ENCODE measurements around the gene CHMP5. TPM values are rescaled to one million over a fixed set of nuclear protein-coding genes. Genes with fewer than 3 reads are reported as not detected.

Gene CHMP5
- total and polyA plus RNA-seq, 8 donors, result 9.8 to 164 (median 64.3) TPM

- Histone ChIP-seq H3K36me3 (no peaks in the 10 kb centered on the region), H3K9me3 (no peaks in the 10 kb centered on the region), H3K4me1 (peaks cover 5 to 24% (median 8%) of the 10 kb centered on the region in 4 donors), H3K27ac (no peak overlapping the region), H3K4me3 (no peak overlapping the region), H3K27me3 (no peaks in the 10 kb centered on the region)
- intact Hi-C loops (cut with DNase I; ENCODE audit: low total_unique reads), result no loop called here
- no peak for DNase-seq
- TF ChIP-seq POLR2AphosphoS5 (IDR thresholded peaks at IDR 0.05), result no peak
- TF ChIP-seq EP300 (IDR thresholded peaks at IDR 0.05), result no peak
- no peak for TF ChIP-seq CTCF (IDR thresholded peaks at IDR 0.05)
- 64 to 71% (median 67%) methylated on average over 3 of the region's 3 CpGs for WGBS, 5 donors
Observed at GRCh38 chr9:33222031-33222430, 42.8 kb upstream of the CHMP5 start.

GRCh38 chr9:33223696-33224095 is 41.2 kb upstream of the CHMP5 start:
- peaks cover 5 to 26% (median 9%) of the 10 kb centered on the region in 4 donors for H3K4me1 ChIP-seq
- no peaks in the 10 kb centered on the region for H3K9me3 ChIP-seq
- WGBS, 5 donors, result 57 to 88% (median 64%) methylated on average over 1 of the region's 1 CpG
- H3K27ac ChIP-seq, result no peak overlapping the region
- intact Hi-C loops (cut with DNase I; ENCODE audit: low total_unique reads), result no loop called here
- DNase-seq, result no peak
- no peak for TF ChIP-seq CTCF (IDR thresholded peaks at IDR 0.05)
- no peak for TF ChIP-seq EP300 (IDR thresholded peaks at IDR 0.05)
- TF ChIP-seq POLR2A (IDR thresholded peaks at IDR 0.05), result no peak
- TF ChIP-seq POLR2AphosphoS5 (IDR thresholded peaks at IDR 0.05), result no peak
- H3K36me3 ChIP-seq, result no peaks in the 10 kb centered on the region
- no peaks in the 10 kb centered on the region for H3K27me3 ChIP-seq
- H3K4me3 ChIP-seq, result no peak overlapping the region

GRCh38 chr9:33225319-33226147 is 39.3 kb upstream of the CHMP5 start:
- intact Hi-C loops (cut with DNase I; ENCODE audit: low total_unique reads), result loop anchor here (5.0 kb wide), 1 partner anchor 143 kb away; no protein-coding TSS in a partner anchor
- 20 to 28% (median 25%) methylated on average over 6 of the region's 6 CpGs for WGBS, 5 donors
- Histone ChIP-seq H3K9me3 (no peaks in the 10 kb centered on the region), H3K36me3 (no peaks in the 10 kb centered on the region), H3K27ac (no peak overlapping the region), H3K4me1 (peaks cover 5 to 31% (median 12%) of the 10 kb centered on the region in 4 donors), H3K27me3 (no peaks in the 10 kb centered on the region), H3K4me3 (no peak overlapping the region)
- DNase-seq, result peak; percentile 70 to 90
- TF ChIP-seq POLR2AphosphoS5 (IDR thresholded peaks at IDR 0.05) (peak; percentile 15 to 73 (median 43)), CTCF (IDR thresholded peaks at IDR 0.05) (peak in 5 of 7 experiments; percentile 48 to 86 (median 78)), EP300 (IDR thresholded peaks at IDR 0.05) (no peak)

GRCh38 chr9:33227008-33227398 is 37.8 kb upstream of the CHMP5 start:
- Histone ChIP-seq H3K27ac (peak overlapping the region in 2 of 5 donors; percentile 44 to 68), H3K27me3 (no peaks in the 10 kb centered on the region), H3K4me1 (peaks cover 5 to 22% (median 12%) of the 10 kb centered on the region in 4 donors), H3K4me3 (no peak overlapping the region), H3K36me3 (no peaks in the 10 kb centered on the region), H3K9me3 (no peaks in the 10 kb centered on the region)
- TF ChIP-seq EP300 (IDR thresholded peaks at IDR 0.05) (no peak), POLR2A (IDR thresholded peaks at IDR 0.05) (no peak), CTCF (IDR thresholded peaks at IDR 0.05) (no peak), POLR2AphosphoS5 (IDR thresholded peaks at IDR 0.05) (no peak)
- 73 to 88% (median 85%) methylated on average over 10 of the region's 10 CpGs for WGBS, 5 donors
- intact Hi-C loops (cut with DNase I; ENCODE audit: low total_unique reads), result loop anchor here (5.0 kb wide), 1 partner anchor 145 kb away; no protein-coding TSS in a partner anchor
- DNase-seq, result peak in 1 of 2 donors; percentile 38
